Activated CD4-positive, alpha-beta T cell treated with anti-CD3 and anti-CD28 coated beads, Interleukin-2, amount 10 ng/mL, durations not matched to agents 24 days and 14 days (primary cell): ENCODE data around the gene TOX2. TPM values are rescaled to one million over a fixed set of nuclear protein-coding genes. Genes with fewer than 3 reads are reported as not detected.

Source experiments
- DNase-seq: peaks from one replicate; pipeline ENCODE4 v3.0.0; 2022
- H3K27ac Mint-ChIP-seq: one replicate; pipeline ENCODE4 v1.8.0; 2022; ENCODE audit warnings: mild to moderate bottlenecking, mixed read lengths
- H3K27me3 Mint-ChIP-seq: one replicate; pipeline ENCODE4 v1.8.0; 2022; ENCODE audit warnings: mixed read lengths
- H3K36me3 Mint-ChIP-seq: one replicate; pipeline ENCODE4 v1.8.0; 2022; ENCODE audit warnings: low read depth, mild to moderate bottlenecking, mixed read lengths
- H3K4me1 Mint-ChIP-seq: one replicate; pipeline ENCODE4 v1.8.0; 2021; ENCODE audit warnings: mixed read lengths
- H3K4me3 Mint-ChIP-seq: one replicate; pipeline ENCODE4 v1.8.0; 2022; ENCODE audit warnings: mild to moderate bottlenecking, moderate library complexity, mixed read lengths
- H3K9me3 Mint-ChIP-seq: one replicate; pipeline ENCODE4 v1.8.0; 2021; ENCODE audit warnings: mixed read lengths
- intact Hi-C: fragments of 100-400 bp; cut with micrococcal nuclease; formaldehyde crosslinking; loops from one replicate; pipeline ENCODE4 v1.15.1; 2023
- total RNA-seq: library from RNA; stranded (reverse); gene quantifications from 2 replicates; pipeline ENCODE4 v1.2.3, GENCODE V29; 2022

TOX2 gene
- total RNA-seq, 1 donor from 2014 or later = 2.6 TPM

DNA sequence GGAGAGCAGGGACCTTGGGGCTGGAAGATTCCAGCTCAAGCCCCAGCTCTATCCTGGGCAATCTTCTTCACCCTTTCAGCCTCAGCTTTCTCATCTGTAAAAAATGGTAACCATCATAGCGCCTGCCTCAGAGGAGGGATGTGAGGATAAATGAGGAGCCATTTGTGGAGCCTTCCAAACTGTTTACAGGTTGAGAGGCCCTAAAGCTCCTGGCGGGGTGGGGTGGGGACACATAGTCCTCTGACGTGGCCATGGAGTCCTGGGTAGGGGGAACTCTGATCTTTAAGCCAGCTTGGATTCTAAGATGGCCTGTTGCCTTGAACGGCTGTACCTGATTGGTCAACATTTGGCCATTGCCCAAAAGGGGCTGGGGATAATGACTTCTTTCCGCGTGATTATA lies 111.1 kb downstream of the TOX2 start:
- no peak for DNase-seq
- no peak overlapping the region for H3K4me3 Mint-ChIP-seq
- intact Hi-C loops = loop anchor here (5.0 kb wide), 1 partner anchor 42 kb away; no protein-coding TSS in a partner anchor
- no peak overlapping the region for H3K27ac Mint-ChIP-seq
- H3K36me3 Mint-ChIP-seq = peaks cover 5% of the 10 kb centered on the region
- peaks cover 33% of the 10 kb centered on the region for H3K4me1 Mint-ChIP-seq
- H3K27me3 Mint-ChIP-seq = peaks cover 54% of the 10 kb centered on the region
- peaks cover 10% of the 10 kb centered on the region for H3K9me3 Mint-ChIP-seq

DNA sequence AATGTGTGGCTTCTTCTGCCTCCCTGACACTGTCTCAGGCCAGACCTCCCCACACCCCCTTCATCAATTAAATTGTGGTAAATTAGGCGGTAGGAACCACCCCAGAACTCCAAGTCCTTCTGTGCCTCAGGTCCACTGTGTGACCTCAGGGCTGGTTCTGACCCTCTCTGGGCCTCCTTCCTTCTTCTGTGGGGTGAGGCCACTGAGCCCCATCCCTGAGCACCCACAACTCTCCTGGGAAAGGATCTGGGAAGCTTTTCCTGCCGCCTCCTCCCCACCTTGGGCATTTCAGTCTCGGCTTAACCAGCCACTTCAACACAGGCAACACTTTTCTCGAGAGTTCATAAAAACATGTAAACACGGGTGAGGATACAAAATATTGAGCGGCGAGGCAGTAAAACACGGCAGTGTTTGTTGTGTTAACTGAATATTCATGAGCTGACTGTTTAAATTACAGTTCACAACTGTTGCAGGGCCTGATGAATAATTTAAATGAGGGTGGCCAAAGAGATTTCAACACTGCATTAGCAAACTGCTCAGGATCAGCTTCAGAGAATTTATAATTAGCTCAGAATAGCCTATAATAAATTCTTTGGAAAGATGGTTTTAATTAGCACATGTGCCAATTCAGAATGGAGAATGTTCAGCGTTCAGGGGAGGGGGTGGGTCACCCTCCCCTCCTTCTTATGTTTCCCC lies 112.1 kb downstream of the TOX2 start:
- H3K36me3 Mint-ChIP-seq = peaks cover 5% of the 10 kb centered on the region
- H3K4me1 Mint-ChIP-seq = peaks cover 33% of the 10 kb centered on the region
- peaks cover 51% of the 10 kb centered on the region for H3K27me3 Mint-ChIP-seq
- intact Hi-C loops = loop anchor here (5.0 kb wide), 1 partner anchor 41 kb away; no protein-coding TSS in a partner anchor
- DNase-seq = no peak
- H3K4me3 Mint-ChIP-seq = no peak overlapping the region
- peaks cover 11% of the 10 kb centered on the region for H3K9me3 Mint-ChIP-seq
- no peak overlapping the region for H3K27ac Mint-ChIP-seq

DNA sequence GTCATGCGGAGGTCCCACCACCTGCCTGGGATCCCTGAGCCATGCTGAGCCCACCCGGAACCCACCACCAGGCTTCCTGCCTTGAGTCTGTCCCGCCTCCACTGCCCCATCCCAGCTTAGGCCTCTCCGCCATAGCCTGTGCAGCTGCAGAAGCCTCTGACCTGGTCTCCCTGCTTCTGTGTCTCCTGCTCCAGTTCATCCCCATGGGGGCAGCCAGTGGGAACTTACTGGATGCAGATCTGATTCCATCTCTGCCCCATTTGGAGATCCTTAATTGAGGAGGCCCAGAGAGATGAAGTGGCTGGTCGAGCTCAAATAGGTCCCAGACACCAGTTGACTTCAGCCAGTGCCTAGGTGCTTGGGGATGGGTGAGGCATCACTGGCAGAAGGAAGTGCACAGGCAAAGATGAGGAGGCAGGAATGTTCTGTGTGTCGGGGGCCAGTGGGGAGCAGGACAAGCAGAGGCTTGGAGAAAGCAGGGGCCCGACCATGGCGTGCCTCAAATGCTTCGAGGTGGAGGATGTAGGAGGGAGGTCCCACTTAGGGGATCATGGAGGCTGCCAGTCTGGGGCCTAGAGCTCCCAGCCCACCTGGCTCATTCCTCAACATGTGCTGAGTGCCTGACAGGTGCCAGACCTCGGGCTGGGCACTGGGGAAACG lies 112.8 kb downstream of the TOX2 start:
- Mint-ChIP-seq H3K27me3 (peaks cover 55% of the 10 kb centered on the region), H3K36me3 (peaks cover 5% of the 10 kb centered on the region), H3K9me3 (peaks cover 11% of the 10 kb centered on the region), H3K27ac (no peak overlapping the region), H3K4me3 (no peak overlapping the region), H3K4me1 (peaks cover 39% of the 10 kb centered on the region)
- intact Hi-C loops = loop anchor here (5.0 kb wide), 1 partner anchor 40 kb away; no protein-coding TSS in a partner anchor
- DNase-seq = no peak

DNA sequence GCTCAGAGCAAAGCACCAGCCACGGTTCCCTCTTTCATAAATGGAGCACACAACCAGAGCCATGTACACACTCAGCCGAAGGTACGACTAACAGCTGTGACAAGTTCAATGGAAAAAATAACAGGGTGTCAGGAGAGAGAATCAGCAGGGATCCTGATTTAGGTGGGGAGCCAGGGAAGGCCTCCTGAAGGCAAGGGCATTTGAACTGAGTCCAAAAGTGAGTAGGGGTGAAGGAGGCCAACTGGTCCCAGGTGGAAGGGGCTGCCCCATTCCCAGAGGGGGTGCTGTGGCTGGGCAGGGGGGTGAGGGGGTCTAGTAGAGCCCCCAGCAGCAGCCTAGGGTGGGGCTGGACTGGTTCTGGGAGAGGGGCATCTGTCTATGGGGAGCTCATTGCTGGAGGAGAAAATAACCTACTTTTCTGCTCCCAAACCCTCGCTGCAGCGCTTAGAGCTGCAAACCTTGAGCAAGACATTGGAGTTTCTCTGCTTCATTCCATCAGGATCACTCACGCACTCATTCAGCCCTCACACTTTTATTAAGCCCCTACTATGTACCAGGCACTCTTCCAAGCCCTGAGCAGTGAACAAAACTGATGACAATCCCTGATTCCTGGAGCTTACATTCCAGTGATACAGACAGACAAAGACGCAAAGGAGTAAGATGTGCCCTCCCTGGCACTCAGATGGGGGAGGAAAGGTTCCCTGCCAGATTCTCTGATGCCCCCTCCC lies 113.5 kb downstream of the TOX2 start:
- no peak for DNase-seq
- Mint-ChIP-seq H3K4me3 (no peak overlapping the region), H3K27me3 (peaks cover 48% of the 10 kb centered on the region), H3K9me3 (peaks cover 11% of the 10 kb centered on the region), H3K27ac (no peak overlapping the region), H3K4me1 (peaks cover 41% of the 10 kb centered on the region), H3K36me3 (peaks cover 5% of the 10 kb centered on the region)
- intact Hi-C loops = loop anchor here (5.0 kb wide), 1 partner anchor 39 kb away; no protein-coding TSS in a partner anchor

DNA sequence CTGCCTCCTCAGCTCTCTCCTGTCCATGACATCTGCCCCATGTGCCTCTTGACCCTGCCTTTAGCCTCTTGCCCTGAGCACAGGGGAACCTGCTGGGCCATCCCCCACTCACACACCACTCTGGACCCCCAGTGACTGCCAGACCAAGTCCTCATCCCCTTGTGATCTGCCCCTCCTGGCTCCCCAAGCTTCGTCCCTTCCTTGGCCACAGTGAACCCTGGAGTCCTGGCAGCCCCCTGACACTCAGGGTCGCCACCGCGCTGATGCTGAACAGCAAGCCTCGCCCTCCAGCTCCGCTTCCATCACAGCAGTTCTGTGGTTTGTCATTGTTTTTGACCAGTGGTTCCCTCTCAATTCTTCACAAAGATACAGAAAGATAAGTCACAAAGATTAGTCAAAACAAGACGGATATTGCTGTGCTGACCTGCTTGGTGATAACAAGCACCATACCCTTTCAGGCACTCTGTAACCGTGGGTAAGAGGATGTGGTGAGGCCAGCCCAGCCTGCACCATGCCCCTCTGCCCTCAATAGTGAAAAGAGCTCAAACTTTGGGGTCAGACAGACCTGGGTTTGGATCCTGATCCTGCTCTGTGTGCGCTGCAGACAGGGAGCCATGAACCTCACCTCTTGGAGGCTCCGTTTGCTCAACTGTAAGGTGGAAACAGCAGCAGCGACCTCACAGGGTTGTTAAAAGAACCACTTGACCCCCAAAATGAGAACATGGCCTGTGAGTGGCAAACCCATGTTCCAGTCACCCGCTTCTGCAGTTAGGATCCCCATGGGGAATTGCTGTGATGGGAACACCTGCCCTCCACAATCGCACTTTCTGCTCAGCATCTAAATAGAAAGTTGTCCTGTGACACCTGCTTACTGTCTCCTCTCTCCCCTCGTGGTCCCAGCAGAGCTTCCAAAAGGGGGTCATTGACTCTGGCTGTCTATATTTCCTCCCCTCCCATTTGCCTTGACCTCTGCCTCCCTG lies 114.5 kb downstream of the TOX2 start:
- Mint-ChIP-seq H3K4me3 (peak overlapping the region; percentile 69), H3K36me3 (peaks cover 7% of the 10 kb centered on the region), H3K27me3 (peaks cover 38% of the 10 kb centered on the region), H3K9me3 (peaks cover 11% of the 10 kb centered on the region), H3K27ac (peak overlapping the region; percentile 85), H3K4me1 (peaks cover 46% of the 10 kb centered on the region)
- DNase-seq = peak; percentile 76
- intact Hi-C loops = loop anchor here (5.0 kb wide), 1 partner anchor 38 kb away; no protein-coding TSS in a partner anchor

DNA sequence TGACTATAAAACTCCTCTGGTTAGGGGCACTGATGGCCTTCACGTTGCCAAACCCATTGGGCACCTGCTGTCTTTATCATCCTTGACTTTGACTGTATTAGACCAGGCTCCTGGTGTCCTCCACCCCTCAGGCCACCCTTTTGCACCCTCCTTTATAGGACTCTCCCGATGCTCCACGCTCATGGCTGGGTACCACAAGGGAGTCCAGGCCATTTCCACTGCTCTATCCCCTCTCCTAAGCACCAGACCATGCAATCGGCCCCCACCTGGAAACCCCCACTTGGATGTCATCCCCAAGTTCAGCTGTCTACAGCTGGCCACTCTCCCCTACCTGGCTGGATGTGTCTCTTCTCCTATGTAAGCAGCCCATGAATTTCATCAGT lies 115.2 kb downstream of the TOX2 start:
- H3K4me3 Mint-ChIP-seq = peak overlapping the region; percentile 13
- H3K27me3 Mint-ChIP-seq = peaks cover 38% of the 10 kb centered on the region
- peaks cover 8% of the 10 kb centered on the region for H3K36me3 Mint-ChIP-seq
- DNase-seq = no peak
- peaks cover 11% of the 10 kb centered on the region for H3K9me3 Mint-ChIP-seq
- intact Hi-C loops = loop anchor here (5.0 kb wide), 1 partner anchor 37 kb away; no protein-coding TSS in a partner anchor
- no peak overlapping the region for H3K27ac Mint-ChIP-seq
- H3K4me1 Mint-ChIP-seq = peaks cover 50% of the 10 kb centered on the region

DNA sequence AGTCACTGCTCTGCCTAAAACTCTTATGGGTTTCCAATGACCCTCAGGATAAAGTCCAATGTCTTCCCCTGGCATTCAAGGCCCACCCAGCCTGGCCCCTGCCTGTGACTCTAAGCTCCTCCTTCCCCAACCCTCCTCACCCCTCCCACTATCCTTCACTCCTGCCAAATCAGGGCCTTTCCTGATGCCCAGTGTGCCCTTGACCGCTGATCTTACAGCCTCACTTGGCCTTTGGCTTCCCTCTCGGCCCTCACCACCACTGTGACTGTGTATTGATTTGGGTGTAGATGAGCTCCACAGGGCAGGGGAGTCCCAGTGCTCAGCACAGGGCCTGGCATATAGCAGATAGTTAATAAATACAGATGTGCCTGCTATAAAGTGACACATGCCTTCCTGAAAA lies 115.7 kb downstream of the TOX2 start:
- H3K36me3 Mint-ChIP-seq = peaks cover 9% of the 10 kb centered on the region
- peak overlapping the region; percentile 50 for H3K27ac Mint-ChIP-seq
- no peak for DNase-seq
- peaks cover 36% of the 10 kb centered on the region for H3K27me3 Mint-ChIP-seq
- intact Hi-C loops = no loop called here
- peaks cover 55% of the 10 kb centered on the region for H3K4me1 Mint-ChIP-seq
- H3K4me3 Mint-ChIP-seq = no peak overlapping the region
- H3K9me3 Mint-ChIP-seq = peaks cover 11% of the 10 kb centered on the region

DNA sequence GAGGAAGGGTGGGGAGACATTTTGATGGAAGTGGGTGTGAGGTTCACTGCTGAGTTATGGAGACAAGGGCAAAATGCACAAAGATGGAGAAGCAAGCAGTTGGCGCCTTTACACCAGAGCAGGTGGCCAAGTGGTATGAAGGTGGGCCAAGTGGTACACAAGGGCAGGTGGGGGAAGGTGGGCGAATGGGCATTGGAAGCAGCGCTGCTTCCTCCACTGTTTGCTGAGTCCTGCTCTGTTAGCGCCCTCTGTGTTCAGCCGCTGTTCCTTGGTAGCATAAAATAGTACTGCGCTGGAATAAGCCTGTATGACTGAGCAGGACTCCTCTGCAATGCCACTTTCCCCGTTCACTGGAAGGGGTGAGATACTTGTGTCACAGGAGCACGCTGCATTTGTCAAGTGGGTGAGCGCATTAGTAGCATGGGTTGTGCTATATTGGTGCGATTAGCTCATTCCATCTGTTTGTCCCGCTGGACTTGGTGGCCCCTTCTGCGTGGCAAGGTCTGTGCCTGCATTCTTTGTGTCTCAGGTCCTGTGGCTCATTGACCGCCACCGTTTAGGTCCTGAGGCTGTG lies 116.4 kb downstream of the TOX2 start:
- H3K36me3 Mint-ChIP-seq = peaks cover 9% of the 10 kb centered on the region
- H3K27ac Mint-ChIP-seq = no peak overlapping the region
- peaks cover 56% of the 10 kb centered on the region for H3K4me1 Mint-ChIP-seq
- intact Hi-C loops = no loop called here
- H3K9me3 Mint-ChIP-seq = peaks cover 11% of the 10 kb centered on the region
- DNase-seq = no peak
- peaks cover 37% of the 10 kb centered on the region for H3K27me3 Mint-ChIP-seq
- H3K4me3 Mint-ChIP-seq = no peak overlapping the region

DNA sequence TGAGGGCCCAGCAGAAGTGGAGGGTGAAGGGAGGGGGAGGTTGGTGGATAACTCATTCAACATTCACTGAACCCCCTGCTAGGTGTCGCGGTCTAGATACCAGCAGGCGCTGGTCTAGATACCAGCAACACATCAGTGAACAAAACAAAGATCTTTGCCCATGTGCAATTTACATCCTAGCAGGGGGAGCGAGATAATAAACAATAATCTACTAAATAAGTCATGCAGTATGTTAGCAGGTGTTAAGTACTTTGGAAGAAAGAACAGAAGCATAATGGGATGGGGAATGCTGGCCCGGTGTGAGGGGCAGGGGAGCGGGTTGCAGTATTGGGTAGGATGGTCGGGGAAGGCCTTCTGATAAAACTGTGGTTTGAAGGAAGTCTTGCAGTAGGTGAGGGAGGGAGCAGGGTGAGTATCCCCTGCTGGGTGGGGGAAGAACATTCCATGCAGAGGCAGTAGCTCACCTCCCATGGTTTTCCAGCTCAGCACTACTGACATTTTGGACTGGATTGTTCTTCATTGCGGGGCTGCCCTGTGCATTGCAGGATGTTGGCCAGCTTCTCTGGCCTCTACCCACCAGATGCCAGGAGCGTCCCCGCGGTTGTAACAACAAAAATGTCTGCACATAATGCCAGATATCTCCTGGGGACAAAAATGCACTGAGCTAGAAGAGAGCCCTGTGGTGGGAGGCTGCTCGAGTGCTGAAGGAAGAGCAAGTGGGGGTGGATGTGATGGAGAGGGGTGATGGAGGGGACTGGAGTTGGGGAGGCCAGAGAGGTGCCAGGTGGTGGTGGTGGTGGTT lies 117.3 kb downstream of the TOX2 start:
- intact Hi-C loops = no loop called here
- H3K27ac Mint-ChIP-seq = no peak overlapping the region
- H3K27me3 Mint-ChIP-seq = peaks cover 38% of the 10 kb centered on the region
- DNase-seq = no peak
- H3K36me3 Mint-ChIP-seq = peaks cover 9% of the 10 kb centered on the region
- H3K9me3 Mint-ChIP-seq = peaks cover 11% of the 10 kb centered on the region
- peaks cover 55% of the 10 kb centered on the region for H3K4me1 Mint-ChIP-seq
- H3K4me3 Mint-ChIP-seq = no peak overlapping the region

DNA sequence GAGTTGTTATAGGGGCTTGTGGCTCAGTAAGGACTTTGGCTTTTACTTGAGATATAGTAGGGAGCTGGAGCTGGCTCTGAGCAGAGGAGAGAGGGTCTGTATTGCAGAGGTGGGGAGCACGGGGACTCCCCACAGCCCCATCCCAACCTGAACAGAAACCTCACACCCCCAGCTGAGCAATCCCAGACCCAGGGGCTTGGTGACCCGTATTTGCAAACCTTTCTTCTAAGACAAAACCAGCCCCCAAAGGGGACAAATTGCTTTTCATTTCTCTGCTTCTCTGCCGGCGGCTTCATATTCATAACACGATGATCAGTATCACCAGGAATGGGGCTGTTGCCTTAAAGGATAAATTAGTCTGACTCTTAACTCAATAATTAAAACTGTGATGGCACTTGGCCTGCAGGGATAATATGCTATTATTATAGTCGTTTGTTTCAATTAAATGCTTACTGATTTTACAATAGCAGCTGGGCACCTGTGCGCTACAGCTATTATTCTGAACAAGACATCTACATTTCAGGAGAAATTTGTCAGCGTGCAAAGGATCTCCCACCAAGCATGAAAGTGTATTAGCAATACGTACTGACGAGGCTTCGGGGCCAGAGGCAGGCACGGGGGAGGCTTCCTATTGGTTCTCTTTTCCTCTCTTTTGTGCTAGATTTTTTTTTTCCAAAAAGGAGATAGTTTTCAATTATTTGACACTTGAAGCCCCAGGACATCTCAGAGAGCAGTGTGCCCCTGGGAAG lies 118.1 kb downstream of the TOX2 start:
- no peak overlapping the region for H3K27ac Mint-ChIP-seq
- H3K9me3 Mint-ChIP-seq = peaks cover 11% of the 10 kb centered on the region
- H3K4me3 Mint-ChIP-seq = no peak overlapping the region
- DNase-seq = no peak
- peaks cover 55% of the 10 kb centered on the region for H3K4me1 Mint-ChIP-seq
- H3K27me3 Mint-ChIP-seq = peaks cover 40% of the 10 kb centered on the region
- intact Hi-C loops = no loop called here
- peaks cover 9% of the 10 kb centered on the region for H3K36me3 Mint-ChIP-seq

DNA sequence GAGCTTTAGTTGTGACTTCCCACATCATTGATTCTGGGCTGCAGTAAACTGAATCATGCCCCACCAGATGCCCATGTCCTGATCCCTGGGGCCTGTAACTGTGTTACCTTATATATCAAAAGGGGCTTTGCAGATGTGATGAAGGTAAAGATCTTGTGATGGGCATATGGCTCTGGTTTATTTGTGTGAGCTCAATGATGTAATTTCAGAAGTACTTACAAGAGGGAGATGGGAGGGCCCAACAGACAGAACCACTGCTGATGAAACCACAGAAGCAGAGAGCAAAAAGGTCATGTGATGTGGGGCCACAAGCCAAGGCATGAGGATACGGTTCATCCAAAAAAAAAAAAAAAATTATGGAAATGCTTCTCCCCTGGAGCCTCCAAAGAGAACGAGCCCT lies 118.7 kb downstream of the TOX2 start:
- H3K27ac Mint-ChIP-seq = no peak overlapping the region
- no peak for DNase-seq
- no peak overlapping the region for H3K4me3 Mint-ChIP-seq
- intact Hi-C loops = no loop called here
- H3K4me1 Mint-ChIP-seq = peaks cover 51% of the 10 kb centered on the region
- peaks cover 11% of the 10 kb centered on the region for H3K9me3 Mint-ChIP-seq
- H3K36me3 Mint-ChIP-seq = peaks cover 9% of the 10 kb centered on the region
- peaks cover 40% of the 10 kb centered on the region for H3K27me3 Mint-ChIP-seq

DNA sequence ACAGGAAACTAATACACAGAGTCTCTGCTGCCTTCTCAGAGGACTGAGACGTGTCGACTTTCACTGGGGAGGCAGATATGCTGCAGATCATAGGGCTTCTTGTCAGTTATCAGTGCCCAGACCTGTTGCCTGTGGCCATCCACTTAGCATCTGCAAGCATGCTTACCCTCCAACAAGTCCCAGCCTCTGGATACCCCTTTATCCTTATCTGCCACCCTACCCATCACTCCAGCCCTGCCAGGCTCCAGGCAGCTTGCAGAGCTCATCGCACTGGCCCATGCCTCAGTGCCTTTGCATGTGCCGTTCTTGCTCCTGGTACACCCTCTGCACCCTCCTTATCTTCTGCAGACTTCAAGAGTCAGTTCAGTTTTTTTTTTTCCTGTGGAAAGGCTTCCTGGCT lies 119.2 kb downstream of the TOX2 start:
- H3K4me3 Mint-ChIP-seq = no peak overlapping the region
- no peak for DNase-seq

More for the DNA sequence above, 119.2 kb downstream of the TOX2 start:
- peaks cover 9% of the 10 kb centered on the region for H3K36me3 Mint-ChIP-seq
- no peak overlapping the region for H3K27ac Mint-ChIP-seq
- intact Hi-C loops = no loop called here
- H3K4me1 Mint-ChIP-seq = peaks cover 46% of the 10 kb centered on the region
- peaks cover 40% of the 10 kb centered on the region for H3K27me3 Mint-ChIP-seq
- peaks cover 11% of the 10 kb centered on the region for H3K9me3 Mint-ChIP-seq
